Activated T-cell treated with anti-CD3 and anti-CD28 coated beads for 4 hours (primary cell): Measurements from ENCODE around the gene HLA-DRA.
"Not testable (repeated sequence)": the region's sequence is repeated elsewhere in the genome, so short reads cannot be mapped to it uniquely, and the experiment has no call there.

Experiments
- DNase-seq: peaks from one replicate; pipeline ENCODE4 v3.0.0-alpha.2; 2020

The HLA-DRA gene

DNA sequence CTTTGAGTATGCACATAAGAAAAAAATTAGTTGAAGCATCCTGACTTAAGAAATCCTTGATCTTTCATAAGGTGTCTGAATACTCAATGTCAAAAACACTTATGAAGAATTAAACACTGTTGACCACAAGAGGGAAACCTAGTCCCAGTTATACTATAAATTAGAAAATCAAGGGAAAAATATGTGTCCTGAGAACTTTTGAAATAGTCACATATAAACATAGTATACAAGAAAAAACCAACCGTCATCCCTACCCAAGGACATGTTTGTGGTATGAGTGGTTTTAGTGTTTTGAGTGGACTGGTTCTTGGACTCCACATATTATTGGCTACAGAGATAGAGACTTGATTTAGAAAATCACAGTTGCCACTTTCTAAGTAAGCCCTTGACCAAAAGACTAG is 7.6 kb upstream of the HLA-DRA start:
- no peak for DNase-seq

- not testable (repeated sequence) for DNase-seq
Measured at GRCh38 chr6:32433950-32434349, 5.7 kb upstream of the HLA-DRA start.

DNA sequence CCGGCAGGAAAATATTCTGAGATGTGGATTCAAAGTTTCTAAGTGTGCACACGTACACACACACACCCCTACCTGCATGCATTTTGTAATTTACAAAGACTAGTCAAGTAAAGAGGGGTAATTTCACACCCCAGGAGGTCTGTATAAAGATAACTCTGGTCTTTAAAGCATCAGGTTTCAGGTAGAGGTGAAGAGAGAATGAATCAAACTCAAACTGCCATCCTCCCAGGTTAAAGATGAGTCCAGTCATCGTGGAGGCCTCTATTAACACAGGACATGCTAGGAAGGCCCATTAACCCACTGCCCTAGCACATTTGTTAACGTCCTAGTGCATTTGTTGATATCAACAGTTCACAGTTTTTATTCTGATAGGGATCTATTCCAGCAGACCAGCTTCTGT is 3.5 kb upstream of the HLA-DRA start:
- DNase-seq: no peak

DNA sequence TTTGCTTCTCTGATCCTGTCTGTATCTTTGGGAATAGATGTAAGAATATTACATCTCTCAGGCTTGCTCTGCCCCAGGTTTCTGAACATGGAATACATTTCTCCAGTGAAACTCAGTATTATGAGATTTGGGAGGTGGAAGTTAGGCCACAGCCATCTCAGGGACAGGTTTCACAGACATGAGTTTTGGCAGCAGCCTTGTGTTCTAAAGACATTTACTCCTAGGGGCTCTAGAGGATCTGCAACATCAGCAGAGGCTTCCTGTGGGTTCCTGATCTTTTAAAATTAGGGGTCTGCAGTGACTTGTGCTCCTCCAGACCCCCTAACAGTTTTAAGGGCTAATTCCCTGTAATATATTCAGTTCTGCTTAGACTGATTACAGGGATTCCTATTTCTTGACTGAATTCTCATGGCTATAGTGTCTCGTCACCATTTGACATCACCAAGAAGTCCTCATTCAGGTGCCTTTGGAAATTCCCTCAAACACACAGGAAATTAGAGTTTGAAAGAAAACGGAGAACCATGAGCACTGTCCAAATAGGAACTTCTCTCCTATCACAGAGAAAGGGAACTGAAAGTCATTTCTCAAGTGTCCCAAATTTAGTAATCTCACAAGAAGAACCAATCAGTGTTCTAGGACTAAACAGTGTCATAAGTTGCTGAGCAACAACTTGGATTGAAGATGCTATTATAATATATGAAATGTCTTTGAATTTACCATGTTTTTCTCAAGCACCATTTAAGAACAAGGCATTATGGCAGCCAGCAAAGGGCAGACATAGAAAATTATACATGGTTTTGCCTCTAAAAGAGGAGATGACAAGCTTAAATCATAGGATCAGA is 2.5 kb upstream of the HLA-DRA start:
- no peak for DNase-seq

DNA sequence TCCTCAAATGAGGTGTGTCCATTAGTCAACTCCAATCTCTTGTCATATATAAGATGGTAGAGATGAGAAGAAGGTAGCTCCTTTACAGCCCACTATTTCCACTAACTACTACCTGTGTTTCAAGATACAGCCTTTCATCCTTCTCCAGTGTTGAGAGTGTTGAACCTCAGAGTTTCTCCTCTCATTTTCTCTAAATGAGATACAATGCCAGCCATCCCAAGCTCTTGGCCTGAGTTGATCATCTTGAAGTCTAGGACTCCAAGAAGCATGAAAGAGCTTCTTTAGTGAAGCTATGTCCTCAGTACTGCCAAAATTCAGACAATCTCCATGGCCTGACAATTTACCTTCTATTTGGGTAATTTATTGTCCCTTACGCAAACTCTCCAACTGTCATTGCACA is 548 bp upstream of the HLA-DRA start:
- DNase-seq: no peak

- no peak for DNase-seq
Measured at GRCh38 chr6:32442243-32442667, 2.6 kb downstream of the HLA-DRA start.

DNA sequence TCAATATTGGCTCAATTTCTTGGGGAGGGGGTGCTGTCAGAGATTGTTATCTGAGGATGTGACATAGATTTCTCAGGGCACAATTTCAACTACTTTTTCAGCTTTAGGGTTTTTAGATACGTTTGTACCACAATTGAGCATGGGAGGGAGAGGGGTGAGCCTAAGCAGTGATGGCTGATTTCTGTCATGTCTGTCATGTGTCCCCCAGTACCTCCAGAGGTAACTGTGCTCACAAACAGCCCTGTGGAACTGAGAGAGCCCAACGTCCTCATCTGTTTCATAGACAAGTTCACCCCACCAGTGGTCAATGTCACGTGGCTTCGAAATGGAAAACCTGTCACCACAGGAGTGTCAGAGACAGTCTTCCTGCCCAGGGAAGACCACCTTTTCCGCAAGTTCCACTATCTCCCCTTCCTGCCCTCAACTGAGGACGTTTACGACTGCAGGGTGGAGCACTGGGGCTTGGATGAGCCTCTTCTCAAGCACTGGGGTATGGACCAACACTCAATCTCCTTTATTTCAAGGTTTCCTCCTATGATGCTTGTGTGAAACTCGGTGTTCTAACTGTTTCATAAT is 3.4 kb downstream of the HLA-DRA start:
- no peak for DNase-seq

GRCh38 chr6:32444433-32444832 is 4.7 kb downstream of the HLA-DRA start:
- DNase-seq: no peak

GRCh38 chr6:32445321-32445854 is 5.7 kb downstream of the HLA-DRA start:
- no peak for DNase-seq

DNA sequence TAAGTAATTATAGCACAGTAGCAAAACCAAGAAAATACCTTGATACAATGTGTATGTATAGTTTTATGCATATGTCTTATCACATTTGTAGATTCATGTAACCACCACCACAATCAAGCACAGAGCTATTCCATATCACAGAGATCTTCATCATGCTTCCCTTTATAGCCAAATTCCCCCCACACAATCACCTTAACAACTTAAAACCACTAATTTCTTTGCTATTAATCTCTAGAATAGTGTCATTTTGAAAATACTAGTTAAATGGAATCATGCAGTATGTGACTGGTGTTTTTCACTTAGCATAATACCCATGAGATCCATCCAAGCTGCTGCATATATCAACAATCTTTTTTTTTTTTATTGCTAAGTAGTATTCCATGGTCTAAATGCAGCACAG is 8.2 kb downstream of the HLA-DRA start:
- no peak for DNase-seq

DNA sequence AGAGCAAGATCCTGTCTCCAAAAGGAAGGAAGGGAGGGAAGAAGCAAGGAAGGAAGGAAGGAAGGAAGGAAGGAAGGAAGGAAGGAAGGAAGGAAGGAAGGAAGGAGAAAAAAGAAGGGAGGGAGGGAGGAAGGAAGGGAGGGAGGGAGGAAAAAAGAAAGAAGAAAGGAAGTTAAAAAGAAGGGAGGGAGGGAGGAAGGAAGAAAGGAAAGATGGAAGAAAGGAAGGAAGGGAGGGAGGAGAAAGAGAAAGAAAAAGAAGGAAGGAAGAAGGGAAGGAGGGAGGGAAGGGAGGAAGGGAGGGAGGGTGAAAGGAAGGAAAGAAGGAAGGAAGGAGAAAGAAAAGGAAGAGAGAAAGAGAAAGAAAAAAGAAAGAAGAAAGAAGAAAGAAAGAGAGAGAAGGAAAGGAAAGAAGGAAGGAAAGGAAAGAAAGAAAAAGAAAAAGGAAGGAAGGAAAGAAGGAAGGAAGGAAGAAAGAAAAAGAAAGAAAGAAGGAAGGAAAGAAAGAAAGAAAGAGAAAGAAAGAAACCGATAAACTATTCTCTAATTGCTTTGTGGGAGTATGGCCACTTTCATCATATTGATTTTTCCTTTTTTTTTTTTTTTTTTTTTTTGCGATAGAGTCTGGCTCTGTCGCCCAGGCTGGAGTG is 9.5 kb downstream of the HLA-DRA start:
- no peak for DNase-seq

GRCh38 chr6:32457054-32457453 is 17.4 kb downstream of the HLA-DRA start:
- DNase-seq: no peak

DNA sequence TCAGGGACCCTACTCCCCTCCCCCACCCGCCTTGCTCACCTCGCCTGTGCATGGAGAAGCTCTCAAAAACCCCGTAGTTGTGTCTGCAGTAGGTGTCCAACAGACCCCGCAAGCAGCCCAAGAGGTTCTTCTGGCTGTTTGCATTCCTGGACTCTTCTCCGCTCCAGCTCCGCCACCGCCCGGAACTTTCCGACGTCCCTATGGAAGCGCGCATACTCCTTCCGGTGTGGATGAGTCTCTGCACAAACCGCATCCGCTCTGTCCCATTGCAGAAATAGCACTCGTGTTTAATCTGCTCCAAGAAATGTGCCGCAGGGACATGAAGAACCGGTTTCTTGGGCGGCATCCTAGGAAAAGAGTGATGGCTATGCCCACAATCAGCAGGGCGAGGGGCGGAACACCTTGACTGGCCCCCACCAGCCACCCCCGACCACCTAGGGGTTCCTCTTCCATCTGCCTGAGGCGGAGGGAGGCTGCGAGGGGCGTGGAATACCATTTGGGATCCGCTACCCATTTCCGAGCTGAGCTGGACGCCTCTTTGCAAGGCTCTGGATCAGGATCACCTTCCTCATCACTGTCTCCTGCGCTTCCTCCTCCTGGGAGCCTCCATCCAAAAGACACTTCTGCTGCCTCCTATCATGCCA is 20.2 kb downstream of the HLA-DRA start:
- DNase-seq: no peak

DNA sequence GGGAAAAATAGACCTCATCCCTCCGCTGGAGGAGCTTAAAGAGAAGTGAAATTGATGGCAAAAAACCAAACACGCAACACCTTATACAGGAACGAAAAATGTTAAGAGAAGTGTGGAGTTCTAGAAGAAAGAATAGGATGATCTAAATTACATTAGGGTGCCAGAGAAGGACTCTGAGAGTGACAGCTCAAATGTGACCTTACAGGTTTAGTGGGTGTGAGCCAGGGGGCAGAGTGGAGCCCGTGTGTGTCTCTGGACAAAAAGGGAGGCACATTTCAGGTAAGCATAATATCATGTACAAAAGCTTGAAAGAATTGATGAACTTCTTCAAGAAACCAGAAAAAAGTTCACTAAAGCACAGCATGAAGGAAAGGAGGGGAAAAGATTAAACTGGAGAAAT is 20.8 kb downstream of the HLA-DRA start:
- DNase-seq: no peak

DNA sequence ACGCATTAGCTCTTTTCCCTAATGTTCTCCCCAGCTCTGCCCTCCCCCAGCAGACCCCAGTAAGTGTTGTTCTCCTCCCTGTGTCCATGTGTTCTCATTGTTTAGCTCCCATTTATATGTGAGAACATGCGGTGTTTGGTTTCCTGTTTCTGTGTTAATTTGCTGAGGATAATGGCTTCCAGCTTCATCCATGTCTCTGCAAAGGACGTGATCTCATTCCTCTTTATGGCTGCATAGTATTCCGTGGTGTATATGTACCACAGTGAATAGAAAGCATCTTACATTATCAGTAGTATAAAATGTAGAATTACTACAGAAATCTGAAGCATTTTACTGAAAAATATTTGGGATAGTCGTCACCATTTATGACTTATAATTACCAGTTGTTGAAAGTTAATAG is 21.8 kb downstream of the HLA-DRA start:
- no peak for DNase-seq

DNA sequence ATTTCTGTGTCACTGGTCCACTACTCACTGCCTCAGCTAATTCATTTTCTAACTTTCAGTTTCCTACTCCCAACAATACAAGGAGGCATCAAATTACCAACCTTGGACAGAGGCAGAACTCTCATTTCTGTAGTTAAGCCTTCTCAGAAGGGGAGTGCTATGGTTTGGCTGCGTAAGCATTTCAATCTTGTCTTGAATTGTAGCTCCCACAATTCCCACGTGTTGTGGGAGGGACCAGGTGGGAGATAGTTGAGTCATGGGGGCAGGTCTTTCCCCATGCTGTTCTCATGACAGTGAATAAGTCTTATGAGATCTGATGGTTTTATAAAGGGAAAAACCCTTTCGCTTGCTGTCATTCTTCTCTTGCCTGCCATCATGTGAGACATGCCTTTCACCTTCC is 22.9 kb downstream of the HLA-DRA start:
- DNase-seq: no peak

DNA sequence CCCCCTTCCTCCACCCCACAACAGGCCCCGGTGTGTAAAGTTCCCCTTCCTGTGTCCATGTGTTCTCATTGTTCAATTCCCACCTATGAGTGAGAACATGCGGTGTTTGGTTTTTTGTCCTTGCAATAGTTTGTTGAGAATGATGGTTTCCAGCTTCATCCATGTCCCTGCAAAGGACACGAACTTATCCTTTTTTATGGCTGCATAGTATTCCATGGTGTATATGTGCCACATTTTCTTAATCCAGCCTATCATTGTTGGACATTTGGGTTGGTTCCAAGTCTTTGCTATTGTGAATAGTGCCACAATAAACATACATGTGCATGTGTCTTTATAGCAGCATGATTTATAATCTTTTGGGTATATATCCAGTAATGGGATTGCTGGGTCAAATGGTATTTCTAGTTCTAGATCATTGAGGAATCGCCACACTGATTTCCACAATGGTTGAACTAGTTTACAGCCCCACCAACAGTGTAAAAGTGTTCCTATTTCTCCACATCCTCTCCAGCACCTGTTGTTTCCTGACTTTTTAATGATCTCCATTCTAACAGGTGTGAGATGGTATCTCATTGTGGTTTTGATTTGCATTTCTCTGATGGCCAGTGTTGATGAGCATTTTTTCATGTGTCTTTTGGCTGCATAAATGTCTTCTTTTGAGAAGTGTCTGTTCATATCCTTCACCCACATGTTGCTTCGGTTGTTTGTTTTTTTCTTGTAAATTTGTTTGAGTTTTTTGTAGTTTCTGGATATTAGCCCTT is 28.2 kb downstream of the HLA-DRA start:
- DNase-seq: not testable (repeated sequence)

GRCh38 chr6:32472781-32473375 is 33.2 kb downstream of the HLA-DRA start:
- no peak for DNase-seq

DNA sequence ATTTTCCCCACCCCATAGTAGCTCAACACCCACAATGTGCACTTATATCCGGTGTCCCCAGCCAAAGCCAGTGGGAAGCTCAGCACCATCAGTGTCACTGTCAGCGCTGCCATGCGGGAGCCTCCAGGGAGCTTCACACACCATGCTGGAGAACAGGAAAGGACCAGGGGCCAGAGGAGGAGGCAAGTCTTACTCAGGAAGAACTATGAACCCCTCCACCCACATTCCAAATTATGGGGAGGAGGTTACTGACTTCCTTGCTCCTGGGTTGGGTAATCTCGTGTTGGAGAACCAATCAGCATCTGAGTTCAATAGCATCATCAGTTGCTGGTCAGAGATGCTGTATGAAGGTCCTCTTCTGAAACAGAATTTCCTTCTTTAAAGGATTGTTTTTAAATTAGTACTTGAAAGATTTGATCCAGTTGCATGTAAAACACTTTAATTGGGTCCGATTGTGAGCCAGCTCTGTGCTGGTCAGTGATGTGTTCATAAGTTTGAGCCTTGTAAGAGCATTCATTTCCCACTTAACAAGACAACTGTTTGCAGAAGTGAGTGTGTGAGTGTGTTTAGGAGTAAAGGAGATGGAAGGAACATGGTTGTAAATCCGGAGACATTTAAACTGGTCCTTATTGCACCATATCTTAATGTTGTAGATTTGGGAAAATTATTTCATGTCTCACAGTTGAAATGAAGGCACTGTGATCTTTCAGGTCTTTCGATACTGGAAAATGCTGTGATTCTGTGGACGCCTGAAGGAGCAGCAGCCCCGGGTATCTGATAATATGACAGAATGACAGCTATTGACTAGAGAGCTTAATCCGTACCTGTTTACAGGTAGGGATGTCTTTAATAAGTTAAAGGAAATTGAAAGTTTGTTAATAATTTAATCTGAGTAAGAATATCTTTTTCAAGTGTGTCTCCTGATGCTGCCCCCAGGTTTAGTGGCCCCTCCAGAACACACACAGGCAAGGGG is 34.0 kb downstream of the HLA-DRA start:
- not testable (repeated sequence) for DNase-seq

- no peak for DNase-seq
Measured at GRCh38 chr6:32475392-32476206, 35.9 kb downstream of the HLA-DRA start.
